ENCODE data around the gene ACSM3.

DNA sequence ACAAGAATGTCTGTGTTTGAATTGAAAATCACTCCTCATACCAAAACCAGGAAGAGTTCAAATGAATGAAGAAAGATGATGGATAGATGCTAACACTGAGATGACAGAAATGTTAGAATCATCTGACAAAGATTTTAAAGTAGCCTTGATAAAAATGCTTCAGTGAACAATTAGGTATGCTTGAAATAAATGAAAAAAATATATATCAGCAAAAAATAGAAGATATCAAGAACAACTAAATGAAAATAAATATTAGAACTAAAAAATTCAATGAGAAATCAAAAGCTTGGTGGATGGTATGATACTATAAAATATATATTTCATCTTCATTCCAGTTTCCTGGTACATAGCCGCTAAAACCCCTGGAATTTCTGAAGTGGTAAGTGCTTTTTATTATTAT, 8.6 kb upstream of the ACSM3 start:
- no peak for TF ChIP-seq CTCF (IDR thresholded peaks at IDR 0.05 in 4 of 5, conservative IDR thresholded peaks at IDR 0.05 in 1 of 5)
- TF ChIP-seq POLR2A (IDR thresholded peaks at IDR 0.05) = no peak
